Measurements from ENCODE around the gene SNX24.

DNA sequence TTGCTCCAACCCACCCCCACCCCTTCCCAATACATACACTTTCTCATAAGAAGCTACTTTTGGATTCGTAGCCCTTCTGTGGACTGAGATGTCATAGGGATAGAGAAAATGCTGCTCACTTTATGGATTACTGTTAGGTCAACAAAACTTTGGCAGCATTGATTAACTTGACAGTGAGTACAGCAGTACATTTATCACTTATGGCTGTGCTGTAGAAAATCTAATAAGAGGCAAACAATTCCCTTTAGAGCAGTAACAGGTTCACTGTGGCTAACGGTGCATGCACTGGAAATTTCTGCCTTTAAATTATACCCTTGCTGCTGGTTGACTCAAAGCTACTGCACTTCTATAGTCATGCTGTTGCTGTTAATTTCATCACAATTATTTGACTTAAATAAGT lies 131.9 kb downstream of the SNX24 start:
- TF ChIP-seq CTCF (IDR thresholded peaks at IDR 0.05; ENCODE audit: insufficient read depth, low read length, poor library complexity, severe bottlenecking): no peak
- TF ChIP-seq EZH2phosphoT487 (conservative IDR thresholded peaks at IDR 0.05; ENCODE audit: low read length): no peak

Data from SU-DHL-6 (cell line).